Memory B cell (primary cell): ENCODE results near the gene GNAI3.
"Not testable (repeated sequence)": the region's sequence is repeated elsewhere in the genome, so short reads cannot be mapped to it uniquely, and the experiment has no call there.

Source experiments
- ATAC-seq: fragments of 150-1000 bp; cut with Tn5 transposase; 2 replicates; pipeline ENCODE4 v1.10.0; 2021; ENCODE audit warnings: low read depth, mild to moderate bottlenecking, moderate library complexity
- DNase-seq, 2 donors: peaks; one replicate each; pipeline ENCODE4 v3.0.0; 2022; ENCODE audit warnings: low spot score in 2 of 2
- H3K27ac Mint-ChIP-seq: one replicate; pipeline ENCODE4 v1.8.0; 2022; ENCODE audit warnings: mild to moderate bottlenecking, moderate library complexity, mixed read lengths
- H3K27me3 Mint-ChIP-seq: one replicate; pipeline ENCODE4 v1.8.0; 2022; ENCODE audit warnings: mixed read lengths
- H3K36me3 Mint-ChIP-seq: one replicate; pipeline ENCODE4 v1.8.0; 2022; ENCODE audit warnings: mild to moderate bottlenecking, mixed read lengths
- H3K4me1 Mint-ChIP-seq: one replicate; pipeline ENCODE4 v1.8.0; 2022; ENCODE audit warnings: mixed read lengths
- H3K4me3 Mint-ChIP-seq: one replicate; pipeline ENCODE4 v1.8.0; 2022; ENCODE audit warnings: mild to moderate bottlenecking, moderate library complexity, mixed read lengths
- H3K9me3 Mint-ChIP-seq: one replicate; pipeline ENCODE4 v1.8.0; 2022; ENCODE audit warnings: mixed read lengths

GNAI3 gene

GRCh38 chr1:109649491-109649914 is 101.1 kb downstream of the GNAI3 start:
- no peaks in the 10 kb centered on the region for H3K4me1 Mint-ChIP-seq
- H3K27ac Mint-ChIP-seq = no peak overlapping the region
- H3K9me3 Mint-ChIP-seq = no peaks in the 10 kb centered on the region
- ATAC-seq = no peak
- no peaks in the 10 kb centered on the region for H3K36me3 Mint-ChIP-seq
- no peak for DNase-seq
- peak overlapping the region; percentile 32 for H3K4me3 Mint-ChIP-seq
- H3K27me3 Mint-ChIP-seq = peaks cover 3% of the 10 kb centered on the region

GRCh38 chr1:109650609-109651008 is 102.2 kb downstream of the GNAI3 start:
- Mint-ChIP-seq H3K4me3 (no peak overlapping the region), H3K27me3 (peaks cover 3% of the 10 kb centered on the region), H3K9me3 (no peaks in the 10 kb centered on the region), H3K36me3 (no peaks in the 10 kb centered on the region), H3K4me1 (no peaks in the 10 kb centered on the region), H3K27ac (no peak overlapping the region)
- DNase-seq = no peak
- ATAC-seq = no peak

GRCh38 chr1:109652402-109652801 is 104.0 kb downstream of the GNAI3 start:
- ATAC-seq = no peak
- no peak for DNase-seq
- Mint-ChIP-seq H3K9me3 (no peaks in the 10 kb centered on the region), H3K4me3 (no peak overlapping the region), H3K27me3 (peaks cover 3% of the 10 kb centered on the region), H3K36me3 (no peaks in the 10 kb centered on the region), H3K27ac (no peak overlapping the region), H3K4me1 (peaks cover 6% of the 10 kb centered on the region)

GRCh38 chr1:109653306-109653705 is 104.9 kb downstream of the GNAI3 start:
- ATAC-seq (no peak), DNase-seq (no peak)
- Mint-ChIP-seq H3K27me3 (peaks cover 3% of the 10 kb centered on the region), H3K4me1 (peaks cover 6% of the 10 kb centered on the region), H3K36me3 (peaks cover under 1% of the 10 kb centered on the region), H3K9me3 (no peaks in the 10 kb centered on the region), H3K4me3 (no peak overlapping the region), H3K27ac (no peak overlapping the region)

DNA sequence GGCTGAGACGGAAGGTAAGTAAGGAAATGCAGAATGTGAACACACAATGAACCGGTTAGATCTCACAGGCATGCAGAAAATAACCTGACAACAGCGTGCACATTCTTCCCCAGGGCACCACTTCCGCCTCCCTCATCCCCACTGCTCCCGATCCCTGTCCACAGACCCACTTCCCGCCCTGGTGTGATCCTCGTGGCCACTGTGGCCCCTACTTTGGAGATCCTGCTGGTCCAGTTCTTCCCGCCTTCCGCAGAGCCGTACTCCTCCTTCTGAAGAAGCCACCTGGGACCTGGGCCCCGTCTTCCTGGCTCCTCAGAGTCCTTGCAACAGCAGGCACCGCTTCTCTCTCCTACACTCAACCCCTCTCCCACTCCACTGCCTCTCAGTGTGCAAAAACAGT is 106.1 kb downstream of the GNAI3 start:
- H3K27me3 Mint-ChIP-seq = peaks cover 3% of the 10 kb centered on the region
- DNase-seq (no peak), ATAC-seq (no peak)
- peaks cover 6% of the 10 kb centered on the region for H3K4me1 Mint-ChIP-seq
- no peak overlapping the region for H3K27ac Mint-ChIP-seq
- H3K9me3 Mint-ChIP-seq = no peaks in the 10 kb centered on the region
- peaks cover 3% of the 10 kb centered on the region for H3K36me3 Mint-ChIP-seq
- H3K4me3 Mint-ChIP-seq = peak overlapping the region; percentile 9

DNA sequence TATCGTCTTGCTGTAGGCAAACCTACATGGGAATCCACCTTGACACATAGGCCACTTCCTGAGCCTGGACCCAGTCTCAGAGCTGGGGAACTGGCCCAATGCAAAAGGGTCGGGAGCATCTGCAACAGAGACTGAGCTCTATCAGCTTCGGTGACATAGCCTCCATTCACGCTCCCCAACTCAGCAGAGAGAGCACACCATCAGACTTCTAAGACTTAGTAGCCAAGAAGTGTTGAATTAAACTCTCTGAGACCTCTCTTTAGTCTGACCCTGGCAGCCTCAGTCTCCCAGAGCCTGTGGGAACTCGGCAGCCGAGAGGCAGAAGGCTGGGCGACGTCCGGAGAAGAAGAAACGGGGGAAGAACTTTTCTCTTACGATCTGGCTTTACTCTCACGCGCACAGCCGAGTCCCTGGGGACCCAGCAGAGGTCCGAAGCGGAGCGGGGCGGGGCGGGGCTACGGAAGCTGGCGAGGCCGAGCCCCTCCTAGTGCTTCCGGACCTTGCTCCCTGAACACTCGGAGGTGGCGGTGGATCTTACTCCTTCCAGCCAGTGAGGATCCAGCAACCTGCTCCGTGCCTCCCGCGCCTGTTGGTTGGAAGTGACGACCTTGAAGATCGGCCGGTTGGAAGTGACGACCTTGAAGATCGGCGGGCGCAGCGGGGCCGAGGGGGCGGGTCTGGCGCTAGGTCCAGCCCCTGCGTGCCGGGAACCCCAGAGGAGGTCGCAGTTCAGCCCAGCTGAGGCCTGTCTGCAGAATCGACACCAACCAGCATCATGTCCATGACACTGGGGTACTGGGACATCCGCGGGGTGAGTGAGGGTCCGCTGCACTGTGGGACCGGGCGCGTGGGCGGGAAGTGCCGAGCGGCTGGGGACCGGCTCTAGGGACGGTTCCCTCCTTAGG is 107.5 kb downstream of the GNAI3 start, which contains the start of gene GSTM4:
Gene GSTM4 (plus strand): TSS at position 485 of the 905 bp plus-strand sequence. CDS start 291 bp downstream, at position 776.
- Mint-ChIP-seq H3K4me3 (peak within 1 kb of the TSS; percentile 95), H3K4me1 (peaks cover 6% of the 10 kb centered on the region), H3K27ac (peak within 1 kb of the TSS; percentile 81), H3K36me3 (peaks cover 5% of the 10 kb centered on the region), H3K27me3 (peaks cover 3% of the 10 kb centered on the region), H3K9me3 (no peaks in the 10 kb centered on the region)
- peak; percentile 91 for ATAC-seq
- DNase-seq = peak; percentile 68 to 77

GRCh38 chr1:109657395-109657794 is 109.0 kb downstream of the GNAI3 start:
- Mint-ChIP-seq H3K36me3 (peaks cover 10% of the 10 kb centered on the region), H3K4me1 (peaks cover 6% of the 10 kb centered on the region), H3K9me3 (no peaks in the 10 kb centered on the region), H3K27ac (no peak overlapping the region), H3K4me3 (peak overlapping the region; percentile 95), H3K27me3 (peaks cover 3% of the 10 kb centered on the region)
- no peak for DNase-seq
- ATAC-seq = no peak

DNA sequence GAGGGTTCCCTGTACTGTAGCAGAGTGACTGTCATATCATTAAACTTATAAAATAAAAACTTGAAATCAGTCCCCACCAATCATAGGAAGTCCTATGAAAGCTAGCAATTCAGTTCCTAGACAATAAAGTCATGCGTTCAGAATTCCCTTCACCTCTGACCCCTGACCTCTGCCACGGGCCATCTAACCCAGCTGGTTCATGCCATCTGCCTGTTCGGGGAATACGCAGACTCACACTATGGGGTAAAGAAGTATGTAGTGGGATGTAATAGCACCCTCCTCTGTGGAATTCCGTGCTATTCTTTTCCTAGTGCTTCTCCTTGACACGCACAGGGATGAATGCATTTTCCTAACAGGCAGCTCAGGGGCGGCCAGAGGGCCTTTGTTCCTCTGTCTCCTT is 109.6 kb downstream of the GNAI3 start:
- Mint-ChIP-seq H3K27me3 (peaks cover 3% of the 10 kb centered on the region), H3K4me3 (no peak overlapping the region), H3K36me3 (peaks cover 10% of the 10 kb centered on the region), H3K27ac (no peak overlapping the region), H3K4me1 (peaks cover 6% of the 10 kb centered on the region), H3K9me3 (no peaks in the 10 kb centered on the region)
- DNase-seq (no peak), ATAC-seq (no peak)

DNA sequence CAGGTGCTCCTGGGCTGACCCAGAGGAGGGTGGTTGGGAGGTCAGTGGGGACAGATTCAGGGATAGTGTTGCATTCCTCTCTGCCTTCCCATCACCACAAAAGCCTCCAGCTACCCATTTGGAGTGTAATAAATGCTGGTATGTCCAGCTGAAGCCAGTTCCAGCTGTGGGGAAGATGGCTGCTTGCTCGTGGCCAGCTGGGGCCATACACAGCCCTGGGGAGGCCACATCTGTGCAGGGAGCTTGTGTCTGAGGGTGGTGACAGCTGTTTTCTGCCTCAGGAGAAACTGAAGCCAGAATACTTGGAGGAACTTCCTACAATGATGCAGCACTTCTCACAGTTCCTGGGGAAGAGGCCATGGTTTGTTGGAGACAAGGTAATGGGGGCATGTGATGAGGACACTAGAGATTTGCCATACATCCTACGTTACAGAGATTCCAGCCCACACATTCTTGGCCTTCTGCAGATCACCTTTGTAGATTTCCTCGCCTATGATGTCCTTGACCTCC is 110.2 kb downstream of the GNAI3 start:
- H3K27ac Mint-ChIP-seq = no peak overlapping the region
- H3K4me3 Mint-ChIP-seq = no peak overlapping the region
- H3K9me3 Mint-ChIP-seq = no peaks in the 10 kb centered on the region
- ATAC-seq (no peak), DNase-seq (no peak)
- peaks cover 10% of the 10 kb centered on the region for H3K36me3 Mint-ChIP-seq
- H3K27me3 Mint-ChIP-seq = no peaks in the 10 kb centered on the region
- H3K4me1 Mint-ChIP-seq = peaks cover 6% of the 10 kb centered on the region

DNA sequence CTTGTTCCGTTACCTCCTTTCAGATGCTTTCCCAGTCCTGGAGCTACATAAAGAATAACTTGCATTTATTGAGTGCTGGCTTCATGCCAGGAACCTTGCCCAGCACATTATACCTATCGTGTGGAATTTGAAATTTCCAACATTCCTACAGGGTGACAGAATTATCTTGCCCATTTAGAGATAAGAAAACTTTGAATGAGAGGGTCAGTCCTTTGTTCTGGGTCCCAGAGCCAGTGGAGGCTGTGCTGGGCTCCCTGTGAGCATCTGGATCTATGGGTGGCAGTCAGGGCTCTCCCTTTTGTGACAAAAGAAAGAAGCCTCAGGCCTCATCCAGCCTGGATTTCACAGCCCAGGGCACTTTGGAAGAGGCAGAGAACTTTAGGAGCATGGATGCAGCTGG is 110.7 kb downstream of the GNAI3 start:
- Mint-ChIP-seq H3K36me3 (peaks cover 10% of the 10 kb centered on the region), H3K9me3 (no peaks in the 10 kb centered on the region), H3K4me1 (peaks cover 8% of the 10 kb centered on the region), H3K27me3 (no peaks in the 10 kb centered on the region), H3K27ac (no peak overlapping the region), H3K4me3 (no peak overlapping the region)
- no peak for DNase-seq
- no peak for ATAC-seq

DNA sequence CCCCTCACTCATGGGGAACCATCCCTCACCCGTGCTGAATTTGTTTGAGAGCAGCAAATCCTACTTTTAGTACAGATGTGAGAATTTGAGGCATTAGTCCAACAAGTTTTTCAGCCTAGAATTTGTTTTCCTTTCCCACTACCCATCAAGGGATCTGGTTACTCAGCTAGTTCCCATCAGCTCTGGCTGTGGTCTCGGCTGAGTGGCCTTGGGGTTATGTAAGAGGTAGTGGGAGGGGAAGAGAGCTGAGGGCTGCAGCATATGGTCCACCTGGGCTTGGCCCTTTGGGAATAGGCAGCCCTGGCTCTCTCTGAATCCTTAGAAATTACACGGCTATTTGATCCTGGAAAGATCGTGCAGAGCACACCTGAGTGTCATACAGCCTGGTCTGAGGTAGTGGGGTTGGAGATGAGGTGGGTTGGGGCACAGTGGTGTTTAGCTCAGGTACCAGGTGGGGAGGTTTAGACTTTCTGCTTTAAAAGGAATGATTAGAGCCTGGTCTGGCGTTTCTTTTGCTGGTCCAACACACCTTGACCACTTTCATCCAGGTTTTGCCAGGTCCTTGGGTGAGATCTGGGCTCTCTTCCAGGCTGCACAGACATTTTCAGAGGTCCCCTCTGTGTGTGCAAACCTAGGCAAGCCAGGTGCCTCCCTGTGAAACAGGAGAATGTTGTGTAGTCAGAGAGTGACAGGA is 111.7 kb downstream of the GNAI3 start:
- H3K27me3 Mint-ChIP-seq = no peaks in the 10 kb centered on the region
- H3K27ac Mint-ChIP-seq = peak overlapping the region; percentile 75
- DNase-seq (no peak), ATAC-seq (no peak)
- H3K9me3 Mint-ChIP-seq = no peaks in the 10 kb centered on the region
- H3K36me3 Mint-ChIP-seq = peaks cover 10% of the 10 kb centered on the region
- no peak overlapping the region for H3K4me3 Mint-ChIP-seq
- peaks cover 8% of the 10 kb centered on the region for H3K4me1 Mint-ChIP-seq

GRCh38 chr1:109660691-109661026 is 112.2 kb downstream of the GNAI3 start:
- H3K27me3 Mint-ChIP-seq, H3K27ac Mint-ChIP-seq, ATAC-seq, H3K4me1 Mint-ChIP-seq, DNase-seq, H3K4me3 Mint-ChIP-seq, H3K9me3 Mint-ChIP-seq: not testable (repeated sequence)
- peaks cover 13% of the 10 kb centered on the region for H3K36me3 Mint-ChIP-seq

DNA sequence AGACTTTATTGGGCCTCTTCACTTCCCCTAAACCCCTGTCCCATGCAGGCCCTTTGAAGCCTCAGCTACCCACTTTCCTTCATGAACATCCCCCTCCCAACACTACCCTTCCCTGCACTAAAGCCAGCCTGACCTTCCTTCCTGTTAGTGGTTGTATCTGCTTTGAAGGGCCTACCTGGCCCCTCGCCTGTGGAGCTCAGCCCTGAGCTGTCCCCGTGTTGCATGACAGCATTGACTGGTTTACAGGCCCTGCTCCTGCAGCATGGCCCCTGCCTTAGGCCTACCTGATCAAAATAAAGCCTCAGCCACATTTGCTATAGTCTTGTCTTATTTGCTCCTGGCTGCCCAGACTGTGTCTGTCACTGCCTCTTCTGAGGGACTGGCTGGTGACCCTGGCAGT is 113.0 kb downstream of the GNAI3 start:
- Mint-ChIP-seq H3K4me1 (peaks cover 5% of the 10 kb centered on the region), H3K27me3 (no peaks in the 10 kb centered on the region), H3K27ac (no peak overlapping the region), H3K9me3 (no peaks in the 10 kb centered on the region), H3K36me3 (peaks cover 13% of the 10 kb centered on the region), H3K4me3 (no peak overlapping the region)
- DNase-seq (no peak), ATAC-seq (no peak)

GRCh38 chr1:109664671-109665070 is 116.3 kb downstream of the GNAI3 start:
- peaks cover 8% of the 10 kb centered on the region for H3K36me3 Mint-ChIP-seq
- no peaks in the 10 kb centered on the region for H3K27me3 Mint-ChIP-seq
- H3K9me3 Mint-ChIP-seq = no peaks in the 10 kb centered on the region
- H3K4me3 Mint-ChIP-seq = no peak overlapping the region
- DNase-seq (no peak), ATAC-seq (no peak)
- peaks cover 9% of the 10 kb centered on the region for H3K4me1 Mint-ChIP-seq
- H3K27ac Mint-ChIP-seq = no peak overlapping the region
